NCI-H146 treated with DMSO at 0.1 percent for 48 hours (cell line): ENCODE results near the gene PAFAH2.
"Not testable (repeated sequence)": the region's sequence is repeated elsewhere in the genome, so short reads cannot be mapped to it uniquely, and the experiment has no call there.

Experiments used
- DNase-seq: peaks from one replicate; lab custom pipeline; 2025; ENCODE audit not compliant: unreplicated experiment; lab: John Stamatoyannopoulos, UW

The PAFAH2 gene

GRCh38 chr1:25933479-25934365 lies 64.1 kb downstream of the PAFAH2 start:
- DNase-seq: no peak

GRCh38 chr1:25932811-25933400 lies 65.0 kb downstream of the PAFAH2 start:
- DNase-seq: not testable (repeated sequence)

- DNase-seq: no peak
Observed at GRCh38 chr1:25932321-25932720, 65.5 kb downstream of the PAFAH2 start.

GRCh38 chr1:25929016-25929415 lies 68.8 kb downstream of the PAFAH2 start:
- DNase-seq: no peak

GRCh38 chr1:25927521-25928265 lies 70.2 kb downstream of the PAFAH2 start:
- DNase-seq: peak; percentile 46

GRCh38 chr1:25926731-25927496 lies 70.9 kb downstream of the PAFAH2 start:
- peak; percentile 31 for DNase-seq

- no peak for DNase-seq
Observed at GRCh38 chr1:25924454-25924853, 73.4 kb downstream of the PAFAH2 start.

GRCh38 chr1:25922971-25923552 lies 74.8 kb downstream of the PAFAH2 start:
- DNase-seq: peak; percentile 29

GRCh38 chr1:25922056-25922970 lies 75.5 kb downstream of the PAFAH2 start:
- peak; percentile 65 for DNase-seq

GRCh38 chr1:25918615-25919014 lies 79.2 kb downstream of the PAFAH2 start:
- no peak for DNase-seq

GRCh38 chr1:25917996-25918395 lies 79.9 kb downstream of the PAFAH2 start:
- DNase-seq: peak; percentile 12

GRCh38 chr1:25916460-25916859 lies 81.4 kb downstream of the PAFAH2 start:
- no peak for DNase-seq

GRCh38 chr1:25914074-25914995 lies 83.5 kb downstream of the PAFAH2 start:
- no peak for DNase-seq

- no peak for DNase-seq
Observed at GRCh38 chr1:25913206-25913605, 84.7 kb downstream of the PAFAH2 start.

- no peak for DNase-seq
Observed at GRCh38 chr1:25912076-25912831, 85.6 kb downstream of the PAFAH2 start.

GRCh38 chr1:25911162-25911561 lies 86.7 kb downstream of the PAFAH2 start:
- no peak for DNase-seq
